Stimulated activated CD4-positive, alpha-beta T cell treated with anti-CD3 and anti-CD28 coated beads, Interleukin-1b, Interleukin-23, amount 100 ng/mL, for 4 hours (primary cell): ENCODE data around the gene CCDC136.

Experiments used
- DNase-seq, 2 donors: peaks; one replicate each; pipeline ENCODE4 v3.0.0-alpha.2; 2020; ENCODE audit warnings: low read depth in 2 of 2

The CCDC136 gene

GRCh38 chr7:128777156-128778123, 14.3 kb upstream of the CCDC136 start:
- DNase-seq: no peak

DNA sequence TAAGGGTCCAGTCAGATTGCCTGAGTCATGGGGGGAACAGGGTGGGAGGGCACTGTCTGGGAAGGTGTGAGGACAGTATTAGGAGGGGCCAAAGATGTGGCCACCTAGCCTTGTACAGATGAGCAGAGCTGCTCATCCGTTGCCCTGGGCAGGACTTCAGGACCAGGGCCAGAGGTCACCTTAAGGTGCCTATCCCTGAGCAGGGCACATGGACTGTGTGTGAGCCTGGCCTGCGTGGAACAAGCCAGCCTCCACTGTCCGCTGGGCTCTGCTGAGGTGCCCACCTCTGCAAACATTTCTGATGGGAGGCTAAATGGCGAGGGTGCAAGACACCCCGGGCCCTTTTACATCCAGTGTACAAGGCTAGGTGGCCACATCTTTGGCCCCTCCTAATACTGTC, 12.8 kb upstream of the CCDC136 start:
- no peak for DNase-seq

DNA sequence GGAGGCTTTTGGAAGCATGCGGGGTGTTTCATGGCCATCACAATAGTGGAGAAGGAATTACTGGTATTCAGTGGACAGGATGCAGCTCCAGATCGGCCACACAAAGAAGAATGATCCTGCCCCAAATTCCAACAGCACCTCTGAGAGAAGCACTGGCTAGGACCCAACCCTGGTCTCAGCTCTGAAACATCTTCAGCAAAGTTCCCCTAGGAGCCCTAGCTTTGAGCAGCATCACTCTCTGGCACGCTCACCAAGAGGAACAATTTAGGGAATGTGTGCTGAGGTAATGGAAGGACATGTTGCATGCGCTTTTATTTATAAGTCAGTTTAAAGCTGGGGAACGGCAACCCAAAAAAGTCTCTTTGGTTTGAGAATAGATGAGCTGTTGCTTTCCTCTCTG, 10.6 kb upstream of the CCDC136 start:
- no peak for DNase-seq

- DNase-seq: no peak
Measured at GRCh38 chr7:128781851-128782250, 9.9 kb upstream of the CCDC136 start.

DNA sequence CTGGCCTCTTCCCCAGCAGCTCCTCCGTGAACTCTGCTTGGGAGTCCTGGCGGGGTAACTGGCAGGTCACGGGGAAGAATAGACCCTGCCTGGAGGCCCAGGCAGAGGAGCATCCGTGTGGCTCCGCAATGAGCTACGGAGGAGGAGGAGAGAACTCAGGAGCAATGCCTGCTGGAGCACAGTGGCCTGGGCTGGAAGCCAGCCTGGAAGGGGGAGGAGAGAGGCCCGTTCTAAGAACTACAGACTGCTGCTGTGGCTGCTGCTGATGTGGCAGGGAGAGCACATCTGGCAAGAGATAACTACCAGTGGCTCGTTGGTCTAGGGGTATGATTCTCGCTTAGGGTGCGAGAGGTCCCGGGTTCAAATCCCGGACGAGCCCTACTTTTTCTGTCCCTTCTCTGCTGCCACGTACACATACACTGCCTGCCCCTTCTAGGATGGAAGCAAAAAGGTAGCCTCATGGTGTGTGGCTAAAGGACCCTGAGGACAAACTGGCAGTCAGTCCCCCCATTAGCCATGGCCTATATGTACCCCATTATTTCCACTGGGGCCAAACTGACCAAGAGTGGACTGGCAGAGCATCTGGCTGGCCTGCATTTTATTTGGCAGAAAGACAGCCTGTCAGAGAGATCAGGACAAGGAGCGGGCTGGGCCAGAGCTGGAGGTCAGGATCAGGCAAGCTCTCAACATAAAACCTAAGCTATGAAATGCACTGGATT, 8.5 kb upstream of the CCDC136 start:
- DNase-seq: no peak

DNA sequence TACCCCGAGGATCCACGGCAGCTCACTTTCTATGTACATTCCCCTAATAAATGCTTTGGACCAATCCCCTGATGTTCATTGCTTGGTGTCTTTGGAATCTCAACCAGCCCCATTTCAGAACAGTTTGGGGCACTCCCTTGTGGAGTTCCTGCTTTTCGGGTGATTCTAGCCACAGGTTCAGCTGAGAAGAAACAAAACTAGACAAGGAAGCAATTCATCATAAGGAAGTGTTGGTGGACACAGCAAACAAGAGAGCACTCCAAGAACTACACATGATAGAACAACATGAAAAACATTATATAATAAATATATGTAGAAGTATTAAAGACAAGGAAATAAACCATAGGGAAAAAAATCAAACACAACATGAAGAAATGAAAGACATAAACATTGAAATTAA, 6.0 kb upstream of the CCDC136 start:
- DNase-seq: no peak

- no peak for DNase-seq
Measured at GRCh38 chr7:128788446-128789412, 3.0 kb upstream of the CCDC136 start.

GRCh38 chr7:128790315-128791041, 1.3 kb upstream of the CCDC136 start:
- no peak for DNase-seq

GRCh38 chr7:128791972-128792327, 182 bp downstream of the CCDC136 start:
- DNase-seq: no peak

GRCh38 chr7:128792471-128793180, 858 bp downstream of the CCDC136 start:
- no peak for DNase-seq

DNA sequence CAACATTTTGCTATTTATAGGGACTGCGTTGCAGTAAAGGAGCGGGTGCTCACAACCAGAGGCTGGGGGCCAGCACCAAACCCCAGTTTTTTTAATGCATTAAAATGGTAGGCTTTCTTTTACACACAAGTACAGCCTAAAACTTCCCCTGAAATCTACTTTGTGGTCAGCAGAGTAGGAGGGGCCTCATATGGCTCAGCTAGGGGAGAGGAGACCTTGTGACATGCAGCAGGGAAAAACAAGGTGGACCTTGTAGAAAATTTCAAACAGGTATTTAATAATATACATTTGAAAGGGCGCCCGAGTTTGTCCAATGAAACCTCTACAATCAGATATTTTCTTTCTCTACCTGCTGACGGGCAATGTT, 1.4 kb downstream of the CCDC136 start:
- no peak for DNase-seq

GRCh38 chr7:128794020-128794419, 2.3 kb downstream of the CCDC136 start:
- no peak for DNase-seq

GRCh38 chr7:128794436-128794835, 2.7 kb downstream of the CCDC136 start:
- DNase-seq: no peak

DNA sequence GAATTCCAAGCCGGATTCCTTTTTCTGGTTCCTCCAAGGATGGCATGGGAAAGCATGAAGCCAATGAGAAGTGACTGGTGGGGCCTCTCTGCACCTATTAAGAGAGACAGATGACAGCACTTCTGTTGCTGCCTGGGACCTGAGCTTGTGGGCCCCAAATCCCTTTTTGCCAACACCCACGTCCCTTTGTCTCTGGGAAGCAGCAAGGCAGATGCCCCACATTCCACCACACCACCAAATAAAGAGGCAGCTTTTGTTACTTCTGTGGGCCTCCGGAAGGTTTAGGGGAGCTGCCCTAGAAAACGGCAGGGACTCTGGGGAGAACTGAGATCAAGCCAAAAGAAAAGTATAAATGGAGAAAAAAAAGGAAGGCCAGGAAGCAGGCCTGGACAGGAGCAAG, 3.4 kb downstream of the CCDC136 start:
- DNase-seq: no peak

DNA sequence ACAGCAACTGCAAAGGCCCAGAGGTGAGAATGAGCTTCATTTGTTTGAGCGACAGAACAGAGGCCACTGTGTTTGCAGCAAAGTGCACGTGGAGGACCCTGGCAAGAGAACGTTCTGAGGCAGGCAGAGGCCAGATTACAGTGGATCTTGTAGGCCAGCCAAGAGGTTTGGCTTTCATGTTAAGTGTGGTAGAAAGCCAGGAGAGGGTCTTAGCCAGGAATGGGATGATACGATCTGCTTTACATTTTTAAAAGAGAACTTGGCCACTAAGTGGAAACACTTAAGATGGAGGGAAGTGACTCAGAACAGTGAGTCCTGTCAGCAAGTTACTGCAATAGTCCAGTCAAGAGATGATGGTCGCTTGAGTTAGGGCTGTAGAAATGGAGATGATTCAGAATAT, 4.6 kb downstream of the CCDC136 start:
- DNase-seq: no peak

DNA sequence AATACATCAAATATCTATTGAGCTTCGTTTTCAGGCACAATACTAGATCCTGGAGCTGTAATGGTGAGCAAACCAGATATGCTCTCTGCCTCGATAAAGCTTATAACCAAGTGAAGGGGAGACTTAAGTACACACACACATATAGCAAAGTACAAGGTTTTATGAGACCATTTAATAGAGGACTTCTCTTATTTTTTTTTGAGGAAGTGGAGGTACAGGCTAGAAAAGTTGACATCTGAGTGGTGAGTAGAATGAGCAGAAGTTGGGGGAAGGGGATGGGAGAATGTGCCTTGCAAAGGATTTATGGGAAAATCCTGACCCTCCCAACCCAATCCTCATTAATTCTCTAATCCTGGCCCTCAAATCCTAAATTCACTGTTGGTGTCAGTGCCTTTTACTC, 7.7 kb downstream of the CCDC136 start:
- no peak for DNase-seq

DNA sequence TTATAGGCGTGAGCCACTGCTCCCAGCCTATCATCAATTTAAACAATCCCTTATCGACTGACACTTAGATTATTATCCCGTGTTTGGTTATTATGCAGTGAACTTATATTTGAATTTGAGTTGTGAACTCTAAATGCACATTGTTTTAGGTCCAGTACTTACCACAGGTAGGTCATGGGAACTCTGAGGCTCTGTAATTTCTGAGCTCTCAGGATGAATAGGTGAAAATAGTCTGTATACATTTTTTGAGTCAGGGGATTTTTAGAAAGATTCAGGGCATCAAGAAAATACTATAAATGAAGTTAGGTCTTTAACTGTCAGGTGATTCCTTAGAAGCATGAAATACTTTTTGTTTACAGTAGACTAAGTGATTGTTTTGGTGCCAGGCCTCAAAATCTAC, 8.8 kb downstream of the CCDC136 start:
- no peak for DNase-seq

- no peak for DNase-seq
Measured at GRCh38 chr7:128801003-128801402, 9.2 kb downstream of the CCDC136 start.

DNA sequence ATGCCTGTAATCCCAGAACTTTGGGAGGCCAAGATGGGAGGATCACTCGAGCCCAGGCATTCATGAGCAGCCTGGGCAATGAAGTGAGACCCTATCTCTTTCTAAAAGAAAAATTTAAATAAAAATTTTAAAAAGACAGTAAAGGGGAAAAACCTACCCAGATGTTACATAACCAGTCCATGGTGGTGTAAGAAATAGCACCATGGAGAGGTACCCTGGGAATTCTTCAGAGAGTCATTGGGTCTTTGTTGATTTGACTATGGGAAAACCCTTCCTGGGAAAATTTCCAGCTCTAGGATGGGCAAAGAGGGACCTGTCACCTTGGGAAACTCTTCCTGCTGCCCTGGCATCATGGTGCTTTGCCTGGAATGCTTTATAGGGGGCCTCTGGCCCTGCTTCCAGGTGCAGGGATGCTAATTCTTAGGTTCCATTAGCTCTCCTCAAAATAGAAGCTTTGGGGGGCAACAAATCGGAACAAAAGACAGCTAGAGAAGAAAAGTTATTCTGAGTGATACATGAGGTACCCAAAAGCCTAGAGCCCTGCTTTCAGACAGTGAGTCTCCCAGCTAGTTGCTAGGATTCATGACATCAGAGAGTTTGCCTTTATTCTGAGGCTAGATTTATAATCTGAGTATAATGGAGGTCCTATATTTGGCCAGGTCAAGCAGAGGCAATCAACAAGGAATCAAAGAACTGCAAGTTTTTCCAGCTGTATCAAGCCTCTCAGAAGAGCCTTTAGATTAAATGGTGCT, 10.1 kb downstream of the CCDC136 start:
- DNase-seq: no peak

- DNase-seq: no peak
Measured at GRCh38 chr7:128804484-128804883, 12.7 kb downstream of the CCDC136 start.
